Endothelial cell of umbilical vein (primary cell): ENCODE measurements around the gene RFC2. TPM values are rescaled to one million over a fixed set of nuclear protein-coding genes. Genes with fewer than 3 reads are reported as not detected.

Experiments used
- BruUV-seq: library from RNA; stranded (reverse); fragments of 400-500 nt; replicated peaks from 2 replicates; lab custom pipeline; 2021; lab: Mats Ljungman, UMichigan
- CTCF ChIA-PET: fragments of 300-600, 350-600 bp; sonication (Branson Sonifier 250); formaldehyde crosslinking; loops from one replicate; lab custom pipeline; 2021; ENCODE audit warnings: antibody characterized with exemption, inconsistent platforms; lab: Charles Lee
- POLR2A ChIA-PET: fragments of 300-600, 350-600 bp; sonication (Branson Sonifier 250); formaldehyde crosslinking; loops from one replicate; lab custom pipeline; 2021; ENCODE audit warnings: antibody characterized with exemption, inconsistent platforms; lab: Charles Lee
- DNase-seq: peaks from one replicate; pipeline ENCODE4 v3.0.0-alpha.2; 2011; ENCODE audit warnings: low read depth, low spot score
- FAIRE-seq: peaks from 2 replicates; lab custom pipeline; 2011; peaks lifted over from hg19 to GRCh38; lab: Jason Lieb, UNC
- H2AFZ ChIP-seq: 2 replicates; pipeline ENCODE4 v1.6.0; 2012; ENCODE audit warnings: low read depth, low read length, control low read depth, inconsistent platforms
- H3K27ac ChIP-seq: 2 replicates; pipeline ENCODE4 v1.5.1; 2011; ENCODE audit warnings: low read depth, mild to moderate bottlenecking, control low read depth, low read length, moderate library complexity; ENCODE audit not compliant: insufficient read depth
- H3K27me3 ChIP-seq, 2 experiments: 2 replicates each; pipeline versions ENCODE4 v1.6.0 to v1.6.1; 2011; ENCODE audit warnings: low read length in 2 of 2, mixed read lengths in 1 of 2; ENCODE audit not compliant: control insufficient read depth in 2 of 2, insufficient read depth in 2 of 2
- H3K36me3 ChIP-seq, 2 experiments: 2 replicates in 1 of 2; 3 replicates in 1 of 2; pipeline ENCODE4 v1.5.1; 2011; ENCODE audit warnings: low read length in 2 of 2, mild to moderate bottlenecking in 1 of 2, moderate library complexity in 1 of 2; ENCODE audit not compliant: control insufficient read depth in 2 of 2, insufficient read depth in 2 of 2; ENCODE audit errors: extremely low read depth in 1 of 2
- H3K4me1 ChIP-seq: 3 replicates; pipeline ENCODE4 v1.5.1; 2011; ENCODE audit warnings: mild to moderate bottlenecking, low read length; ENCODE audit not compliant: control insufficient read depth, insufficient read depth; ENCODE audit errors: extremely low read depth
- H3K4me2 ChIP-seq: 2 replicates; pipeline ENCODE4 v1.6.1; 2011; ENCODE audit warnings: low read length, control low read depth, mixed read lengths; ENCODE audit not compliant: insufficient read depth
- H3K4me3 ChIP-seq, 3 experiments: fragments of 200-600 bp in 1 of 3; sonication (generic), shearing (Covaris generic) in 1 of 3; replicated peaks in 1 of 3; 2 replicates each; pipeline ENCODE4 v1.5.1; 2011 to 2016; ENCODE audit warnings: control low read depth in 3 of 3, low read length in 3 of 3, mild to moderate bottlenecking in 2 of 3, inconsistent platforms in 1 of 3, low read depth in 1 of 3, moderate library complexity in 1 of 3; ENCODE audit not compliant: insufficient read depth in 1 of 3
- H3K79me2 ChIP-seq: 2 replicates; pipeline ENCODE4 v1.6.0; 2012; ENCODE audit warnings: low read length, inconsistent platforms; ENCODE audit not compliant: control insufficient read depth, insufficient read depth
- H3K9ac ChIP-seq: replicated peaks from 2 replicates; pipeline ENCODE3; 2011; ENCODE audit warnings: low read length, control low read depth; ENCODE audit not compliant: insufficient read depth; ENCODE audit errors: extremely low read depth
- H3K9me1 ChIP-seq: replicated peaks from 3 replicates; pipeline ENCODE4 v1.6.0; 2011; ENCODE audit warnings: mild to moderate bottlenecking, low read length; ENCODE audit not compliant: control insufficient read depth, insufficient read depth; ENCODE audit errors: extremely low read depth
- H3K9me3 ChIP-seq: replicated peaks from 2 replicates; pipeline ENCODE4 v1.5.1; 2012; ENCODE audit warnings: low read length, inconsistent platforms; ENCODE audit not compliant: control insufficient read depth, insufficient read depth
- H4K20me1 ChIP-seq: replicated peaks from 2 replicates; pipeline ENCODE3; 2011; ENCODE audit warnings: mild to moderate bottlenecking, low read length; ENCODE audit not compliant: control insufficient read depth, insufficient read depth; ENCODE audit errors: extremely low read depth
- EZH2 ChIP-seq: IDR thresholded peaks from 2 replicates; pipeline ENCODE4 v1.6.1; 2012; ENCODE audit warnings: borderline replicate concordance, low read depth, mild to moderate bottlenecking, moderate library complexity, low read length, inconsistent platforms; ENCODE audit not compliant: severe bottlenecking
- FOS ChIP-seq: IDR thresholded peaks from 2 replicates; pipeline ENCODE4 v1.6.1; 2011; ENCODE audit warnings: mild to moderate bottlenecking, low read length, moderate library complexity, borderline replicate concordance; ENCODE audit not compliant: insufficient read depth
- GATA2 ChIP-seq: IDR thresholded peaks from 2 replicates; pipeline ENCODE4 v1.7.0; 2011; ENCODE audit warnings: low read depth, mild to moderate bottlenecking, moderate library complexity, mixed read lengths, low read length; ENCODE audit not compliant: insufficient read length, insufficient read depth
- JUN ChIP-seq: IDR thresholded peaks from 2 replicates; pipeline ENCODE4 v1.6.1; 2011; ENCODE audit warnings: borderline replicate concordance, low read depth; ENCODE audit not compliant: insufficient read length, insufficient read depth
- MYC ChIP-seq: IDR thresholded peaks from one replicate; pipeline ENCODE4 v1.6.1; 2011; ENCODE audit warnings: mild to moderate bottlenecking, low read depth, low read length
- POLR2A ChIP-seq: IDR thresholded peaks from 2 replicates; pipeline ENCODE4 v1.6.1; 2012; ENCODE audit warnings: low read depth, mild to moderate bottlenecking, control low read depth, low read length
- POLR2AphosphoS5 ChIP-seq: IDR thresholded peaks from 2 replicates; pipeline ENCODE4 v1.6.1; 2012; ENCODE audit warnings: low read depth, mild to moderate bottlenecking, control low read depth, low read length, moderate library complexity; ENCODE audit not compliant: insufficient read depth
- dilution Hi-C: fragments of 300-500 bp; cut with MboI; formaldehyde crosslinking; loops from one replicate; pipeline ENCODE4 v1.15.0; 2019; ENCODE audit warnings: low sequenced_read_pairs; ENCODE audit not compliant: extremely low pct_ligation_motif_present
- intact Hi-C: fragments of 100-400 bp; cut with micrococcal nuclease; formaldehyde crosslinking; loops from one replicate; pipeline ENCODE4 v1.10.0; 2022
- polyA plus RNA-seq, 4 experiments: library from polyadenylated mRNA; depleted of rRNA in 3 of 4; stranded (reverse) in 3 of 4; unstranded in 1 of 4; fragments of >200 nt; gene quantifications; 2 replicates each; pipeline versions ENCODE4 v1.2.1 to v1.2.3, GENCODE V29; 2011 to 2012; ENCODE audit warnings: missing spikeins in 1 of 4
- total RNA-seq: library from RNA; stranded (reverse); gene quantifications from 2 replicates; pipeline ENCODE4 v1.2.3, GENCODE V29; 2021
- TF ChIP-seq, protein P1 (sequence below), 2 donors: IDR thresholded peaks; 1 replicate in 1 of 2; 2 replicates in 1 of 2; pipeline ENCODE4 v1.5.1; 2011; ENCODE audit warnings: low read length in 2 of 2, mild to moderate bottlenecking in 2 of 2, moderate library complexity in 2 of 2, control low read depth in 1 of 2, inconsistent platforms in 1 of 2, low read depth in 1 of 2; ENCODE audit not compliant: insufficient read depth in 1 of 2; ENCODE audit errors: extremely low read depth in 1 of 2
- TF ChIP-seq, protein P2 (sequence below): IDR thresholded peaks from 2 replicates; pipeline ENCODE4 v1.6.1; 2011; ENCODE audit not compliant: insufficient read depth, insufficient read length

RFC2 gene
- total and polyA plus RNA-seq, 2 donors (not counting 3 experiments of a cell fraction or from before 2014, with no cell fraction given) = 24.4 to 44.3 TPM

DNA sequence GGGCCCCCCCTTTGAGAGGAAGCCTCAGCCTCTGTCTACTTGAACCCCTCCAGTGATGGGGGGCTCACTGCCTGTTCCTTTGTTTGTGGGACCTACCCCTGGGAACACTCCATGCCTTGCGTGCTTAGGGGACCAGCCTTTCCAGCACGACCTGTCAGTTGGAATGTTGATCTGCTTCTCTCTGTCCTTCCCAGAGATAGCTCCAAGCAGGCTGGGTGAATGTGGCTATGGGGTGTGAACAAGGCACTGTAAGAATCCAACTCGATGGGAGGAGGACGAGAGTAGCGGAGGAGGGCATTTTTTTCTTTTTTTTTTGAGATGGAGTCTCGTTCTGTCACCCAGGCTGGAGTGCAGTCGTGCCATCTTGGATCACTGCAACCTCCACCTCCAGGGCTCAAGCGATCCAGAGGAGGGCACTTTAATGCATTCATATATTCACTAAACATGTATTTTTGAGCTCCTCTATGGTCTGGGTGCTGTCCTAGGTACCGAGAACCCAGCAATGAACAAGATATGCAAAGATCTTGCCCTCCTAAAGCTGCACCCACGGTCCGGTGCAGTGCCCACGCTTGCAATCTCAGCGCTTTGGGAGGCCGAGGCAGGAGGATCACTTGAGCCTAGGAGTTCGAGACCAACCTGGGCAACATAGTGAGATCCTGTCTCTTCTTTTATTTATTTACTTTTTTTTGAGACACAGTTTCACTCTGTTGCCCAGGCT is 43.5 kb upstream of the RFC2 start:
- POLR2A ChIA-PET = no interaction called here
- dilution Hi-C loops = no loop called here

DNA sequence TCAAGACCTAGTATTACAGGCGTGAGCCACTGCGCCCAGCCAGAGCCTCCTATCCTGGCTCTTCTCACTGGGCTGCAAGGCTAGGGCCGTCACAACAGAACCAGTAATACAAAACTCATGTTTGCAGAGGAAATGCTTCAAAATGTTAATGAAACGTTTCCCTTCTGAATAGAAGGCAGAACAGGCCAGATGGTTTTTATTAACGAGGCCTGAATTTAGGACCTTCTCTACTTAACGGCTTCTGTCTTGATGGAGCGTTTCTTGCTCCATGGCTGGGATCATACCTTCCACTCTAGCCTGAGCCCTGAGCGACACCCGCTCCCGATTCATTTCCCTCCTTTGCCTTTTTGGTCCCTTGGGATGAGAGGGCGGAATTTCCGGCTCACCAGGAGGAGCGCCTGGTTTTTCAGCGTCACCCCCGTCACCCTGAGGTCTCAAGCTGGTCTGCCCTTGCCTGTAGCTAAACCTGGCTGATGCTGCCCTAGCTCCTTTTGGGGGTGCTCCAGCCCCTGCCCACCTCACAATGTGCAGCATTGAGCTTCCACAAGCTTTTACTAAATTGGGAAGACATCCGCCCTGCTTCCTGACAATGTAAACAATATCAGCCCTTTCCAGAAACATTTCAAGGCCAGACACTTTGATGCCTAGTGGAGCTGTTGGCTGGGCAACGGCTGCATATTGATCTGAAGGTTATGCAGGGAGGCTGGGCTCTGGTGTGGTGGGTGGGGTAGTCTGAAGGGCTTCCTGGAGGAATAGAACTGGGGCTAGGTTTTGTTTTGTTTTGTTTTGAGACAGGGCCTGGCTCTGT is 40.2 kb upstream of the RFC2 start:
- CTCF ChIA-PET = interaction anchor here (1.2 kb wide), 1 partner anchor 88 kb away, joined by 10 read pairs; no protein-coding TSS in a partner anchor

More for the DNA sequence above, 43.5 kb upstream of the RFC2 start:
- no peak overlapping the region for H2AFZ ChIP-seq
- H3K4me1 ChIP-seq = peaks cover 5% of the 10 kb centered on the region
- H3K27ac ChIP-seq = no peak overlapping the region
- FAIRE-seq = no peak
- intact Hi-C loops = no loop called here
- peaks cover 3% of the 10 kb centered on the region for H4K20me1 ChIP-seq
- CTCF ChIA-PET = interaction anchor here (1.0 to 1.3 kb wide), 5 partner anchors 18 to 103 kb away, joined by 3 to 5 read pairs (median 3); no protein-coding TSS in a partner anchor
- no peak overlapping the region for H3K4me2 ChIP-seq
- H3K4me3 ChIP-seq = no peak overlapping the region
- peaks cover 27% of the 10 kb centered on the region for H3K79me2 ChIP-seq
- H3K36me3 ChIP-seq = no peaks in the 10 kb centered on the region
- BruUV-seq = no TSS peak
- no peaks in the 10 kb centered on the region for H3K9me1 ChIP-seq
- no peak overlapping the region for H3K9ac ChIP-seq
- DNase-seq = no peak
- no peak for TF ChIP-seq EZH2
- H3K27me3 ChIP-seq = no peaks in the 10 kb centered on the region
- no peaks in the 10 kb centered on the region for H3K9me3 ChIP-seq

More for the DNA sequence above, 40.2 kb upstream of the RFC2 start:
- Histone ChIP-seq H4K20me1 (peaks cover 2% of the 10 kb centered on the region), H3K9ac (no peak overlapping the region), H3K36me3 (no peaks in the 10 kb centered on the region), H3K4me1 (peaks cover 12% of the 10 kb centered on the region), H3K9me1 (no peaks in the 10 kb centered on the region), H2AFZ (no peak overlapping the region), H3K4me2 (no peak overlapping the region), H3K4me3 (no peak overlapping the region), H3K27ac (no peak overlapping the region), H3K9me3 (no peaks in the 10 kb centered on the region), H3K27me3 (no peaks in the 10 kb centered on the region), H3K79me2 (peaks cover 43% of the 10 kb centered on the region)
- intact Hi-C loops (loop anchor here (5.0 kb wide), 1 partner anchor 87 kb away; no protein-coding TSS in a partner anchor), dilution Hi-C loops (no loop called here)
- TF ChIP-seq POLR2AphosphoS5 (no peak), EZH2 (no peak), JUN (no peak), FOS (no peak), GATA2 (no peak), MYC (no peak), POLR2A (no peak)
- TF ChIP-seq, protein P1, sequence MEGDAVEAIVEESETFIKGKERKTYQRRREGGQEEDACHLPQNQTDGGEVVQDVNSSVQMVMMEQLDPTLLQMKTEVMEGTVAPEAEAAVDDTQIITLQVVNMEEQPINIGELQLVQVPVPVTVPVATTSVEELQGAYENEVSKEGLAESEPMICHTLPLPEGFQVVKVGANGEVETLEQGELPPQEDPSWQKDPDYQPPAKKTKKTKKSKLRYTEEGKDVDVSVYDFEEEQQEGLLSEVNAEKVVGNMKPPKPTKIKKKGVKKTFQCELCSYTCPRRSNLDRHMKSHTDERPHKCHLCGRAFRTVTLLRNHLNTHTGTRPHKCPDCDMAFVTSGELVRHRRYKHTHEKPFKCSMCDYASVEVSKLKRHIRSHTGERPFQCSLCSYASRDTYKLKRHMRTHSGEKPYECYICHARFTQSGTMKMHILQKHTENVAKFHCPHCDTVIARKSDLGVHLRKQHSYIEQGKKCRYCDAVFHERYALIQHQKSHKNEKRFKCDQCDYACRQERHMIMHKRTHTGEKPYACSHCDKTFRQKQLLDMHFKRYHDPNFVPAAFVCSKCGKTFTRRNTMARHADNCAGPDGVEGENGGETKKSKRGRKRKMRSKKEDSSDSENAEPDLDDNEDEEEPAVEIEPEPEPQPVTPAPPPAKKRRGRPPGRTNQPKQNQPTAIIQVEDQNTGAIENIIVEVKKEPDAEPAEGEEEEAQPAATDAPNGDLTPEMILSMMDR (IDR thresholded peaks at IDR 0.05; ENCODE audit: extremely low read depth in 1 of 2, insufficient read depth in 1 of 2, low read depth in 1 of 2, low read length in 2 of 2) = no peak
- TF ChIP-seq, protein P2, sequence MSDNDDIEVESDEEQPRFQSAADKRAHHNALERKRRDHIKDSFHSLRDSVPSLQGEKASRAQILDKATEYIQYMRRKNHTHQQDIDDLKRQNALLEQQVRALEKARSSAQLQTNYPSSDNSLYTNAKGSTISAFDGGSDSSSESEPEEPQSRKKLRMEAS = no peak
- POLR2A ChIA-PET = no interaction called here
- no peak for FAIRE-seq
- BruUV-seq = no TSS peak
- DNase-seq = no peak
